ENCODE measurements around the gene EXOC6B.

The EXOC6B gene

DNA sequence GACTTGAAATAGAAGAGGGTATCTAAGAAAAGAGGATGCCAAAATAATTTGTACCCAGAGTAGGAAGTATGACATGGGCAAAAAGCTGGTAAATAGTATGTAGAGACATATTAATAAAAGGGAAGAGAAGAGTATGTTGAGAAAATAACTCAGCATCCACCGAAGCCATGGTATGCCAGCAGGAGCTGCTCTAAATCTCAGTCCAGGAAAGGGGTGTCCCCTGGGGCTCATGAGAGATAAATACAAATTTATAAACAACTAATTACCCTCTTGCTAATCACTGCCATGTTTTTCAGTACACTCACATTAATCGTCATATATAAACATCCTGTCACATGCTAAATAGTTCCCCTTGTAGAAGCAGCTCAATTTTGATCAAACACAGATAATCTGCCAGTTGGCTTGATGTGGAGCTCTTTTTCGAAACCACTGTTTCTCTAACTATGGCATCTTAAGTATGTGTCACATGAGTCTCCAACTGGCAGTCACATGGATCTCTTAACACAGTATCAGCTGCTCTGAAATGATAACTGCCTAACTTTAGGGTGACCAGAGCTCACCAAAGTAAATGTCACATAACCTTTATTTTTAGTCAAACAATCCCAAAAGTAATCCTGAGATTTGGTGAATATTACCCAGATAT, 31.9 kb downstream of the EXOC6B start:
- DNase-seq (ENCODE audit: extremely low read depth in 1 of 2, low read depth in 1 of 2): no peak

DNA sequence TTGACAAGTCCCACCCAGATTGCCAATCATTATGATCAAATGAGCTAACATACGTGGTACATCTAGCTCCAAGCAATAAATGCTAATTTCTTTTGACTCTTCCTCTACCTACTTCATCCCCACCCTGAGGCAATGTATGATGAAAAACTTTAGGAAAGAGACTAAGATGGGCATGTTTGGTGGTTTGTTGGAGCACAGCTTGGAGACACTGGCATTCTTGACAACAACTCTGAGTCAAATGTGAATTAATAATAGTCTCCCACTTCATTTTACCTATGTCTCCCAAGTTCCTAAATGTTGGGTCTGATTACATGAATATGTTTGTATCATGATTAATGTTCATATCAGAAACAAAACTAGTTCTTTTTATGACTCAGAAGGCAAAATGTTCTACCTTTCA, 36.6 kb downstream of the EXOC6B start:
- DNase-seq (ENCODE audit: extremely low read depth in 1 of 2, low read depth in 1 of 2): no peak

DNA sequence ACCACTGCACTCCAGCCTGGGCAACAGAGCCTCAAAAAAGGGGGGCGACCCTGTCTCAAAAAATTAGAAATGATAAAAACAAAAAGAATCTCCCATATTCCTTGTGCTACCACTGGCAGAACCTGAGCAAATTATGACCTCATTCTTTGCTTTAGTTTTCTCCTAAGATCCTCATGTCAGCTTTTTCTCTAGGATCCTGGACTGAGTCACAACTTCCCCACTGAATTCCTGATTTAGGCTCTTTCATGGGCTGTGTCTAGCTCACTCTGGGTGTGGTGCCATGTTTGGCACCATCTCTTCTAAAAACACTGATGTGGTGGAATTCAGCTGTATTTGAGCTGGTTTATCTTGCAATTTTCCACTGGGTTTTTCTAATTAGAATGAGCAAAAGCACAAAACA, 37.1 kb downstream of the EXOC6B start:
- DNase-seq (ENCODE audit: extremely low read depth in 1 of 2, low read depth in 1 of 2): no peak

DNA sequence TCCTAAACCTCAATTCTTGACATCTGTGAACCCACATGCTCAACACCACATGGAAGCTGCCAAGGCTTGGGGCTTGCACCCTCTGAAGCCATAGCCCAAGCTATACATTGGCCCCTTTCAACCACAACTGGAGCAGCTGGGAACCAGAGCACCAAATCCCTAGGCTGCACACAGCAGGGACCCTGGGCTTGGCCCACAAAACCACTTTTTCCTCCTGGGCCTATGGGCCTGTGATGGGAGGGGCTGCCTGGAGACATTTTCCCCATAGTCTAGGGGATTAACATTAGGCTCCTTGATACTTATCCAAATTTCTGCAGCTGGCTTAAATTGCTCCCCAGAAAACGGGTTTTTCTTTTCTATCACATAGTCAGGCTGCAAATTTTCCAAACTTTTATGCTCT, 40.3 kb downstream of the EXOC6B start:
- no peak for DNase-seq (ENCODE audit: extremely low read depth in 1 of 2, low read depth in 1 of 2)

DNA sequence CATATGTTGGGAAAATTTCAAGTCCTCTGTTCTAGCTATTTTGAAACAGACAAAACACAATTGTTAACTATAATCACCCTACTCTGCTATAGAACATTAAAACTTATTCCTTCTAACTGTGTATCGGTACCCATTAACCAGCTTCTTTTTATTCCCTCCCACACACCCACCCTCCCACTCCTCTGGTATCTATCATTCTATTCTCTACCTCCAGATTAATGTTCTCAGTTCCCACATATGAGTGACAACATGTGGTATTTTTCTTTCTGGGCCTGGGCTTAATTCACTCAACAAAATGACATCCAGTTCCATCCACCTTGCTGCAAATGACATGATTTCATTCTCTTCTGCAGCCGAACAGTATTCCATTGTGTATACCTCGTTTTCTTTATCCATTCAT, 43.3 kb downstream of the EXOC6B start:
- DNase-seq (ENCODE audit: extremely low read depth in 1 of 2, low read depth in 1 of 2): no peak

DNA sequence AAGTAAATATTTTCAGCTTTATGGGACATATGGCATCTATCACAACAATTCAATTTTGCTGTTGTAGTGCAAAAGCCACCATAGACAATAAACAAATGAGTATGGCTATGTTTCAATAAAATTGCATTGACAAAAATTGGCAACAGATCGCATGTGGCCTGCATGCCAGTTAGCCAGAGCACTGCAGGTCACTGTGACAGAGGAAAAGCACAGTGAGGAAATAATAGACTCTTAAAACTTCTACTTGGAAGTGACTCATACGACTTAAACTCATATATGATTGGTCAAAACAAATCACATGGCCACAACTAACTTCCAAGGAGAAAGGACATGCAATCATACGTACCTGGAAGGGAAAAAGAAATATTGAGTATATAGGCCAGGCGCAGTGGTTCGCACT, 44.4 kb downstream of the EXOC6B start:
- no peak for DNase-seq (ENCODE audit: extremely low read depth in 1 of 2, low read depth in 1 of 2)

DNA sequence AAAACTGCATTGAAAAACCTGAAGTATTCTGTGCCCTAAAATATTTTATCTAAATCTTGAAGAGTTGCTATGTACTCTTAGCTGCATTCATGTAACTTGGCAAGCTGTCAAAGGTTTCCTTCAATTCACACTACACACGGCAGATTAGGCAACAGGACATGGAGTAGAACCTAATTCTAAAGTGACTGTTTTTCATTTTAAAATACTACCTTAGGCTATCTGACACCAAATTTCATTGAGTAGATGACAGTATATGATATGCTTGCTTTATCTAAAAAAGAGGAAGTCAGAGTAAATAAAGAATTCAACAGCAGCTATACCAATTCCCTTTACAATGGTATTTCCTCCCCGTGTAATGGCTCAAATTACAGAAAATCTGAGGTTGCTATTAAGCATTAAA, 45.4 kb downstream of the EXOC6B start:
- DNase-seq (ENCODE audit: extremely low read depth in 1 of 2, low read depth in 1 of 2): no peak

DNA sequence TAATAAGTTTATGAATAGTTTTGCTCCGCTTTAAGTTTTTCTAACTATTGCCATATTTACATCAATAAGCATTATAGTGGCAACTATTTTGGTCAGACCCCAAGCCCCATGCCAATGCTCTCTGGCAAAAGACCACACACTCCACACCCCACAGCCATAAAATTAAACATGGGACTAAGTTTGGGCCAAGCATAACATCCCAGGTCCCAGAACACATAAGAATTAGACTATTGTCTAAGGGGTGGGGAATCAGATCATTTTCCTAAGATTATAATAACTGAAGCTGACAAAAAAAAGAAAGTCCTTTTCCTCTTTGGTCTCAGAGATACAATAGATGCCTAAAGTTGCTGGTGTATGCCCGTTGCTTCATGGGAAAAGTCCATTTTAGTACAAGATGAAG, 46.3 kb downstream of the EXOC6B start:
- no peak for DNase-seq (ENCODE audit: extremely low read depth in 1 of 2, low read depth in 1 of 2)

DNA sequence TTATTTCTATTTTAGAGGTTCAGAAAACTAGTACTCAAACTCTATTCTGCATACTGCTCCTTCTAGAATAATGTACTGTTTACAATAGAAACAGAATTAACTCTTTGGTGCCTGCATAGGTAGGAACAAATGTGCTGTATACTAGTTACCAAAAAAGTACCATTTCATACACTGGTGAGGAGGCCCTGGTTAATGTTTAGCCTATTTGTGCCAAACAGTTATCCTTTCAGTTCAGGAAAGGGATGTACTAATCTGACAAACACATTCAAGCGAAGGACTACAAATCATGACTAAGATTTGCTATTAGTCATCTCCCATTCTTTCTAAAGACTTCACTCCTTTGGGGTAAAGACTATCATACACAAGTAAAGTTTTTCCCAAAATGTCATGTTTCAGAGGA, 47.4 kb downstream of the EXOC6B start:
- DNase-seq (ENCODE audit: extremely low read depth in 1 of 2, low read depth in 1 of 2): no peak

DNA sequence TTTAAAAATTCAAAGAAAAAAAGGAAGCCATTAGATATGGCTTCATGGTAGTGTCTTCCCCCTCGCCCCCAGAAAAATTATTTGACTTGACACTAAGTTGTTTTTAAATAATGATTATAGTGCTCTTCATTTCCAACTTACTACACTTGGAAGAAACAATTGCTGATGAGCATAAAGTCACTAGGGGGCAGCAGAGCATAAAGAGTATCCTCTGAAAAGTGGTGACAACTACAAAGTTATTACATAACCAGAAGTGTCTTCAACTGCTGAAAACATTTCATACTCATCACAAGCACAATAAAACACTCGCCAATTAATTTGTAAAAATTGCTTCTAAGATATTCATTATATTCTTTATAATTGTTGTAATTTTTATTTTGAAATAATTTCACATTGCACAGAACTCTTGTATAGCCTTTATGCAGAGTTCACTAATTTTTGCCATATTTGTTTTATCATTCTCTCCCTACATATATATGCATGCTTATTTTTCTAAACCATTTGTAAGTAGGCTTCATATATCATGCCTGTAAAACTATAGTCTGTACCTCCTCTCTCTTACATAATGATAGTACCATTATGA, 54.9 kb downstream of the EXOC6B start:
- peak; percentile 13 to 28 for DNase-seq (ENCODE audit: extremely low read depth in 1 of 2, low read depth in 1 of 2)

DNA sequence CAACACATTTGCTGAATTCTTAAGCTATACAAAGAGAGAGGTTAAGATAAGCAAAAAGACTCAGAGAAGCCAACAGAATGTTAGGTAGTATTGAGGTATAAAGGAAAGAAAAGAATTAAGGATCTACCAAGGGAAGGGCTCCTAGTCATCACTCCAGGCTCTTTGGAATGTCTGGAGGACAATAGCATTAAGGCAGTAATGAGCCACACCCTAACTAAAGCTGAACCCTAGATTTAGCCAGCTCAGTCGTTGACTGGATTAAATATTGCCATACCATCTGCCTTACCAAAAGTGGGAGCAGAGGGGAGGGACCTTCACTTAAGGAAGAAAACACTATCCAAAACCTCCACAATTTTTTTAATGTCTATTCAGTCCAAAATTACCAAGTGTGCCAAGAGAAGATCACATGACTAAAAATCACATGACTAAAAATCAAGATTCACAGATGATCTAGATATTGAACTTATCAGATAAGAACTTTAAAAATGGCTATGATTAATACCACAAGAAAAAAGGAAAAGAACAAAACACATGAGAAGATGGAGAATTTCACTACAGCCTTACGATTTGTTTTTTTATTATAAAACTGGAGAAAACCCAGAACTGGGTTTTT, 59.7 kb downstream of the EXOC6B start:
- no peak for DNase-seq (ENCODE audit: extremely low read depth in 1 of 2, low read depth in 1 of 2)

DNA sequence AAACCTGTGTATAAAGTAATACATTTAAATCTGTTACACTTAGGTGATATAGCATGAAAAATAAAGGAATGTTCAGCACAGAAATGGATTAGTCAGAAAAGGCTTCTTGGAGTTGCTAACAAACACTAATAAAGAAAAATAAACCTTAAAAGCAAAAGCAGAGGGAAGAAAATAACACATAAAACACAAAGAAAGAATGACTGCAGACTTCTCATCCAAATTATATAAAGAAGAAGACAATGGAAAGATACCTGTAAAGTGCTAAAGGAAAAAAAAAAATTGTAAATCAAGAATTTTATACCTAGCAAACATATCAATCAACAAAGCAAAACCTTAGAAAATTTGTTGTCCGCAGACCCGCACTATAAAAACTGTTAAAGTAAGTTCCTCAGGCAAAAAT, 63.6 kb downstream of the EXOC6B start:
- DNase-seq (ENCODE audit: extremely low read depth in 1 of 2, low read depth in 1 of 2): no peak

DNA sequence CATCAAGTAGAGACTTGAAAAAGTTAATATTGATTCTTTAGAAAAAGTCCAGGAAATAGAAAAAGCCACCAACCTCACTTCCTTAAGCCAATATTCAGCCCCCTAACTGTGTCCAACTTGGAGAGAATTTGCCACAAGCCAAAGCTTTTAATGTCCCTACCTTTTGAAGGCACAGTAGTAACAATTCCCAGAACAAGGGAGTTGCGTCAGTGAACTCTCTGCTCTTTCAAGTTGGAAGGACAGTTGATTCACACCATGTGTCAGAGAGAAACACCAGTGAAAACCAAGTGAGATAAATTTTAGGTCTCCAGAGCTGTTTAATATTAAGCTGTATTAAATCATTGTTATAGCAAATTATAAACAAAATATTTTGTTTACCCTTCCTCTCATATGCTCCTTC, 66.1 kb downstream of the EXOC6B start:
- no peak for DNase-seq (ENCODE audit: extremely low read depth in 1 of 2, low read depth in 1 of 2)

DNA sequence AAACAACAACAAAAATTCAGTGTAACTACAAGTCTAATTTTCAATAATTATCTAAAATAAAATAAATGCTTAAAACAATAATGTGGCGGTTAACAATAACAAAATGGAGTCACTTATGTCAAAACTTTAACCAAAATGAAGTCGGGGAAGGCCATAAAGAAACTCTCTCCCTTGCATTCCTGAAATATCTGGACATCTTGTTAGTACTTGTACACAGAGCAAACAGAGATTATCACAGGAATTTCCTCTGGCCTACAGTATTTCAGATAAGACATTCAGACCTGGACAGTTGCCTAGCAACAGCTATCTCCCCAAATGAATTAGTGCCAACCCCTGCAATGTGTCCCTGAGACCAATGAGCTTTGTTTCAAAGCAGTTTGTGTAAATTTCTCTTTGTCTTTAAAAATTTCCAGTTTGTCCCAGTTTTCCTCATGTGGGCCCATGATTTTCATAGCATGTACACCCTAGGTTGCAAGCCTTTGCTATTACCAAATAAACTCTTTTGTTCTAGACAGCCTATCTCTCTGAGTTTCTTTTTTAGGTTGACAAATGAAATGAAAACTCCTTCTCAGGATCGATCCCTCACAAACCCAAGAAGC, 68.6 kb downstream of the EXOC6B start:
- DNase-seq (ENCODE audit: extremely low read depth in 1 of 2, low read depth in 1 of 2): no peak

DNA sequence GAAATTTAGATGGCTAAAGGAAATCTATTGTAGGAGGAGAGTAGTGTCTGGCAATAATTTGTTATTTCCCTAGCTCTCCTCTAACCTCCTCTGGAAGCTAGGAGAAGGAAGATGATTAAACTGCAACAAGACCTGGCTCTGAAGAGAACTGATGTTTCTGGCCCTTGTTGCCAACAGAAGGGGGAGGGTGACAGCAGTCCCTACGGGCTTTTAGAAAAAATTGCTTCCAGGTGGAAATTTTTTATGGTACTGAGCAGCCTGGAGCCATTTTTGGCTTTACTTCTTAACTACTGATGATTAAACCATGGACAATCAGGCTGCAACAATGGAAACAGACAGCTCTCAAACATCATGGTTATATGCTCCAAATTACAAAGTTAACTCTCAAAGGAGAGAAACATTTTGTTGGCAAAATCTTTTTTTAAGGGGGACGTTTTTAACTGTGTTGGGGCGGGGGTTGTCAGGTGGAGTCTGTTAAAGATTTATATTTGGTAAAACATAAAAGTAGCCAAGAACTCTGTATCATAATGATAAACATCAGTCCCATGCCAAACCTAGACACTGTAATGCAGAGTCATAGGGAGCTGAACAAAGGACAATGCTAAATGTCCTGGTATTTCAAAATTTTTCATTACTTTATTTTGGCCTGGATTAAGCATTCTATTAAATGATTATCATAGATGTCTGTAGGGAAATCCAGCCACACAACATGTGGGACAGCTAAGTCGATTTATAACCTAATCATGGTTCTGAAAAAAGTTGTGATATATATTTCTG, 70.0 kb downstream of the EXOC6B start:
- no peak for DNase-seq (ENCODE audit: extremely low read depth in 1 of 2, low read depth in 1 of 2)

DNA sequence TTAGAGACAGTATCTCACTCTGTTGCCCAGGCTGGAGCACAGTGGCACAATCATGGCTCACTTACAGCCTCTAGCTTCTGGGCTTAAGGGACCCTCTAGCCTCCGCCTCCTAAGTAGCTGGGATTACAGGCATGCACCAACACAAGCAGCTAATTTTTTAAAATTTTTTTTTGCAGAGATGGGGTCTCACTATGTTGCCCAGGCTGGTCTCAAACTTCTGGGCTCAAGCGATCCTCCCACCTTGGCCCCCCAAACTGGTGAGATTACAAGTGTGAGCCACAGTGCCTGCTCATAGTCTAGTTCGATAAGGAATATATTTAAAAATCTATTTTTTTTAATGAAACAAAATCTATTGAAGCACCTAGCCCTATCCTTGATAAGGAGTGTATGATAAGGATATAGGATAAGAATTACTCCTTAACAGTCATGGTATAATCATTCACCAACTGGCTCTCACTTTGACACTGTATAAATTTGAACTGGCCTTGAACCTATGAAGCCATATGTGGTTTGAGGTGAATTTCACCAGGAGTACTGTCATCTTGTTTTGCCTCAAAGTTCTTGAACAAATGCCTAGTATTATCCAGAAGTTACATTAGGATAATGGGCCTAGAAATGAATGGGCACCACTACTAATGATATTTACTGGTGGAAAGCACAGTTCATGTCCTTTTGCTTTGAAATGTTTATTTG, 71.1 kb downstream of the EXOC6B start:
- DNase-seq (ENCODE audit: extremely low read depth in 1 of 2, low read depth in 1 of 2): no peak

DNA sequence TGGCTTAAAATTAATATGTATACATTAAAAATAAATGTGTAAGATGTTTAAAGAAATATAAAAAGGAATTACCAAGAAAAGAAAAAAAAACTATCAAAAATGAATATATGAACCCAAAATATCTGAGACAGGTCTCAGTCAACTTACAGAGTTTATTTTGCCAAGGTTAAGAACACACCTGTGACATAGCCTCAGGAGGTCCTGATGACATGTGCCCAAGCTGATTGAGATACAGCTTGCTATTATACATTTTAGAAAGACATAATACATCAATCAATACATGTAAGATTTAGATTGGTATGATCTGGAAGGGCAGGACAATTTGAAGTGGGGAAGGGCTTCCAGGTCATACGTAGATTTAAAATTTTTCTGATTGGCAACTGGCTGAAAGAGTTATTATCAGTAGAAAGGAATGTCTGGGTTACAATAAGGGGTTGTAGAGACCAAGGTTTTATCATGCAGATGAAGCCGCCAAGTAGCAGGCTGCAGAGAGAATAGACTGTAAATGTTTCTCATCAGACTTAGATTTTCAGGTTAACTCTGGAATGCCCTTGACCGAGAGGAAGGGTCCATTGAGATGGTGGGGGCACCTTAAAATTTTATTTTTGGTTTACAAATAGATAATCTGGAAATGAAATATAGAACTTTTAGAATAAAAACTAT, 74.7 kb downstream of the EXOC6B start:
- DNase-seq (ENCODE audit: extremely low read depth in 1 of 2, low read depth in 1 of 2): no peak

DNA sequence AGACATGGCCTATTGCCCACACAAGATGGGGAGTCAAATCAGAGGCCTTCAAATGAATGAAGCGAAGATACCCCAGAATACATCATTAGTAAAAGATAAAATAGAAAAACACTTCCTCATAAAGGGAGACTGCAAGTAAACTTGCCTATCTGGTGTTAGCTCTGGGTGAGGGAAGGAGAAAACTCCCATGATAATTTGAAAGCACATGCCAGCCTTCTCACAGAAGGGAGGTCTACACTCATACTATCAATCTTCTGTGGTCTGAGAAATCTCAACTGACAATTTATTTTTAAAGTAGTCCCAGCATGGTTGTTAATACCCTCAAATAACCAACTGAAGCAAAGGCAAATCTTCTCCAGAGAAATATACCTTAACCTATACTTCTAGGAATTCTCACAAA, 75.4 kb downstream of the EXOC6B start:
- DNase-seq (ENCODE audit: extremely low read depth in 1 of 2, low read depth in 1 of 2): no peak

DNA sequence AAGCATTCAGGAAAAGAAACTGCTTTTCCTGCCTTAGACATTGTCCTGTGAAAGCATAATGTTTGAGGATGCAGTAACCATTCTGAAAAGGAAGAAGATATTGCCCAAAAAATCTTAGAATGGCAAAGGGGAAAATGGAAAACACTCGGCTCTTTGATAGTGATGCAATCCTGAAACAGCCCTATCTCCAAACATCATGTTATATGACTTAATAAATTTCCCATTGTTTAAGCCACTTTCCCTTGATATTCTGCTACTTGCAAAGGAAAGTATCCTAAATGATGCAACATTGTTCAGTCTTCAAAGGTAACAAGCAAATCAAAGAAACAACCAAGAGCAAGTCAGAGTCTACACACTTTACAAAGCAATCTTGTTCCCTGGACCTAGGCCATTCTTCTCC, 78.5 kb downstream of the EXOC6B start:
- DNase-seq (ENCODE audit: extremely low read depth in 1 of 2, low read depth in 1 of 2): no peak

DNA sequence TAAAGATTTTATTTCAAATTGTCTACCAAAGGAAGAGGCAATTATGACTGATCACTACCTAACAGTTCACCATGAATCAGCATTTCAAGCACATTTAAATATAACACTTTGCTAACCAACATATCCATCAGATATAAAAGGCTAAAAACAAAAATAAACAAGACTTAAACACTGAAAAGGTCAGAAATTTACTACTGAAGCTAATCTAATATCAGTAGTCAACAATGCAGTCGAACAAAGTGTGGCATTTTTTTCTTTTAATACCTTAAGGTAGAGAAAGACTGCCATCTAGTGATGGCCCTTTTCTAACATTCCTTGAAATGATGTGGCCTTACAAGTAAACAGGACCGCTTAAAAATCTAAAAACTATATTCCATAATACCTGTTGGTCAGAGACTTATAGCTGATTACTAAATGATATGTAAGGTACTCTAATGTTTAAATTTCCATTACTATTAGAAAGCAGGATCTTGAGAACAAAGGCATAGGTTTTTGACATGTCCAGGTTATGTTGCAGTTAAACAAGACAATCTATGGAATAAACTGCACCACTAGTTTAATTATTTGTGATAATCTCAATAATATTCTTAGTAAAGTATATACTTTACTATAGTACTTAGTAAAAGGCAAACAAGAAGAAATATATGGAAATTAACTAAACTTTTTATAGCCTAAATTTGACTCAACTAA, 80.0 kb downstream of the EXOC6B start:
- DNase-seq (ENCODE audit: extremely low read depth in 1 of 2, low read depth in 1 of 2): no peak
